ENCODE data around the gene ALKBH7. TPM values are rescaled to one million over a fixed set of nuclear protein-coding genes. Genes with fewer than 3 reads are reported as not detected.

The ALKBH7 gene
- total and polyA plus RNA-seq, 2 of the 13 experiments (the other 11 are each of a cell fraction or from before 2014, with no cell fraction given), result 29.6 to 45.9 TPM

- TF ChIP-seq THAP9 (CRISPR knock-in tag; IDR thresholded peaks at IDR 0.05; ENCODE audit: borderline replicate concordance) (0 out of 2 replicates have a peak, but pooled peaks have one; percentile 40), ZFP36L1 (CRISPR knock-in tag; IDR thresholded peaks at IDR 0.05) (peak; percentile 51; the same call in 1 of the 2 replicates), ELF4 (CRISPR knock-in tag; IDR thresholded peaks at IDR 0.05; ENCODE audit: borderline replicate concordance) (peak; percentile 68; the same call in 1 of the 2 replicates), NFKB2 (CRISPR knock-in tag; IDR thresholded peaks at IDR 0.05; ENCODE audit: borderline replicate concordance) (no peak), NR2C2 (CRISPR knock-in tag; IDR thresholded peaks at IDR 0.05; ENCODE audit: borderline replicate concordance) (peak; percentile 82)
These were observed 30.4 kb downstream of the ALKBH7 start (continued) for GRCh38 chr19:6402837-6403608.

DNA sequence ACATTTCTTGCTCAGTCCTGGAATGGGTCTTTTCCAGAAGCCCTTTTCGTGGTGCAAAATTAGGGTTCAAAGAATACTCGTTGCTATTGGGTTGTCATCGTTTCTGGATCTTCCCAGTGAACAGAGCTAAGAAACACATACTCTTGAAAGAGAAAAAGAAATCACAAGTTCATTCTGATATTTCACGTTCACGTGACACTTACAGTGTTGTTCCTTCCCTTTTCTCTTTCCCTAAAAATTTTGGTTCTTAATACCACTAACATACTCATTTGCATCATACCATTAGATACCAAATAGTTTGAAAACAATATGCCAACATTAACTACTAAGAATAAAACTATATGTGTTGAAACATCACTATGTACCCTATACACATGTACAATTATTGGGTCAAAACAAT lies 33.8 kb downstream of the ALKBH7 start:
- Histone ChIP-seq H3K9ac (ENCODE audit: insufficient read depth, low read depth, low read length) (no peak overlapping the region), H3K27ac (ENCODE audit: extremely low read length, insufficient read depth, low read length) (no peak overlapping the region), H3K4me2 (ENCODE audit: low read depth, low read length) (no peak overlapping the region), H3K36me3 (replicated peaks in 1 of 2; ENCODE audit: control insufficient read depth in 1 of 2, insufficient read depth in 2 of 2, low read length in 2 of 2) (no peaks in the 10 kb centered on the region), H3K27me3 (ENCODE audit: control insufficient read depth in 1 of 2, insufficient read depth in 2 of 2, low read length in 2 of 2) (no peaks in the 10 kb centered on the region), H3K9me3 (ENCODE audit: low read length) (no peaks in the 10 kb centered on the region), H4K20me1 (ENCODE audit: insufficient read depth, low read length) (no peaks in the 10 kb centered on the region), H3K79me2 (ENCODE audit: insufficient read depth, low read length) (no peaks in the 10 kb centered on the region), H3K4me3 (replicated peaks in 1 of 3; ENCODE audit: insufficient read depth in 1 of 3, low read depth in 2 of 3, low read length in 3 of 3) (no peak overlapping the region), H3K4me1 (ENCODE audit: insufficient read depth, low read length) (peaks cover 18% of the 10 kb centered on the region), H2AFZ (ENCODE audit: low read length) (no peak overlapping the region)
- no peak for DNase-seq (ENCODE audit: low spot score)
- 54% methylated on average over 5 of the region's 5 CpGs for WGBS (ENCODE audit: low lambda C conversion rate)
- no TSS peak for BruUV-seq (replicated peaks)
- ATAC-seq, result no peak
- ChIA-PET CTCF (ENCODE audit: low intra/inter-chr PET ratio, low total read pairs) (no interaction called here), POLR2A (no interaction called here)
- TF ChIP-seq MNT (IDR thresholded peaks at IDR 0.05) (no peak), ZNF607 (CRISPR knock-in tag; IDR thresholded peaks at IDR 0.05; ENCODE audit: borderline replicate concordance) (no peak)
- FAIRE-seq, result no peak
- intact Hi-C loops (cut with micrococcal nuclease; ENCODE audit: unreplicated experiment), result no loop called here
- in situ Hi-C loops (cut with HindIII; ENCODE audit: extremely low pct_ligation_motif_present, low pct_unique_long_range_greater_than_20kb), result no loop called here
